ENCODE measurements around the gene DCN. TPM values are rescaled to one million over a fixed set of nuclear protein-coding genes. Genes with fewer than 3 reads are reported as not detected.
"Not testable (repeated sequence)": the region's sequence is repeated elsewhere in the genome, so short reads cannot be mapped to it uniquely, and the experiment has no call there.

The DCN gene
- 1,000 to 10,000 TPM in 11 of 12 donors, 100 to 1,000 TPM in 1; 482 to 3,098 (median 1,725) TPM for polyA plus RNA-seq (ENCODE audit: insufficient read length in 12 of 12)
- long read RNA-seq, donor 1, full-length matches to known transcripts = 112 of 190 reads
- long read RNA-seq, donor 1, partial matches to known transcripts = 78 of 190 reads
- long read RNA-seq, donor 1, other reads (novel, unspliced or antisense) = 0 of 190 reads
- long read RNA-seq, donor 2, full-length matches to known transcripts = 505 of 650 reads
- long read RNA-seq, donor 2, partial matches to known transcripts = 139 of 650 reads
- long read RNA-seq, donor 2, other reads (novel, unspliced or antisense) = 6 of 650 reads
- long read RNA-seq, donor 3, full-length matches to known transcripts = 142 of 205 reads
- long read RNA-seq, donor 3, partial matches to known transcripts = 58 of 205 reads
- long read RNA-seq, donor 3, other reads (novel, unspliced or antisense) = 5 of 205 reads
- long read RNA-seq, donor 4, full-length matches to known transcripts = 148 of 180 reads
- long read RNA-seq, donor 4, partial matches to known transcripts = 32 of 180 reads
- long read RNA-seq, donor 4, other reads (novel, unspliced or antisense) = 0 of 180 reads
- long read RNA-seq, donor 5 = 0 reads
- long read RNA-seq, donor 6, full-length matches to known transcripts = 258 of 365 reads
- long read RNA-seq, donor 6, partial matches to known transcripts = 107 of 365 reads
- long read RNA-seq, donor 6, other reads (novel, unspliced or antisense) = 0 of 365 reads
- long read RNA-seq, donor 7, full-length matches to known transcripts = 187 of 270 reads
- long read RNA-seq, donor 7, partial matches to known transcripts = 83 of 270 reads
- long read RNA-seq, donor 7, other reads (novel, unspliced or antisense) = 0 of 270 reads
- long read RNA-seq, donor 8, full-length matches to known transcripts = 387 of 559 reads
- long read RNA-seq, donor 8, partial matches to known transcripts = 166 of 559 reads
- long read RNA-seq, donor 8, other reads (novel, unspliced or antisense) = 6 of 559 reads
- long read RNA-seq, donor 9, full-length matches to known transcripts = 378 of 597 reads
- long read RNA-seq, donor 9, partial matches to known transcripts = 219 of 597 reads
- long read RNA-seq, donor 9, other reads (novel, unspliced or antisense) = 0 of 597 reads
- long read RNA-seq, donor 10, full-length matches to known transcripts = 345 of 469 reads
- long read RNA-seq, donor 10, partial matches to known transcripts = 124 of 469 reads
- long read RNA-seq, donor 10, other reads (novel, unspliced or antisense) = 0 of 469 reads
- long read RNA-seq, donor 11, full-length matches to known transcripts = 553 of 752 reads
- long read RNA-seq, donor 11, partial matches to known transcripts = 177 of 752 reads
- long read RNA-seq, donor 11, other reads (novel, unspliced or antisense) = 22 of 752 reads

- DNase-seq = peak; percentile 83
Measured at GRCh38 chr12:91182636-91183455, at the start of gene DCN. TSS of gene DCN (minus strand) at chr12:91182817. CDS start at chr12:91178552, 4,265 bp downstream.

- no peak for DNase-seq
Measured at GRCh38 chr12:91230841-91231240, 48.2 kb upstream of the DCN start.

GRCh38 chr12:91226951-91227350, 44.3 kb upstream of the DCN start:
- no peak for DNase-seq

GRCh38 chr12:91225316-91225715, 42.7 kb upstream of the DCN start:
- no peak for DNase-seq

- no peak for DNase-seq
Measured at GRCh38 chr12:91224401-91224800, 41.8 kb upstream of the DCN start.

GRCh38 chr12:91222746-91223145, 40.1 kb upstream of the DCN start:
- DNase-seq = no peak

GRCh38 chr12:91219919-91220318, 37.3 kb upstream of the DCN start:
- no peak for DNase-seq

GRCh38 chr12:91219511-91219910, 36.9 kb upstream of the DCN start:
- DNase-seq = no peak

- no peak for DNase-seq
Measured at GRCh38 chr12:91216871-91217270, 34.3 kb upstream of the DCN start.

GRCh38 chr12:91215940-91216454, 33.4 kb upstream of the DCN start:
- no peak for DNase-seq

- DNase-seq = peak; percentile 55
Measured at GRCh38 chr12:91211866-91212265, 29.2 kb upstream of the DCN start.

- no peak for DNase-seq
Measured at GRCh38 chr12:91210618-91211017, 28.0 kb upstream of the DCN start.

GRCh38 chr12:91210144-91210543, 27.5 kb upstream of the DCN start:
- DNase-seq = no peak

GRCh38 chr12:91207301-91207700, 24.7 kb upstream of the DCN start:
- DNase-seq = not testable (repeated sequence)

GRCh38 chr12:91205811-91206210, 23.2 kb upstream of the DCN start:
- DNase-seq = no peak

- DNase-seq = no peak
Measured at GRCh38 chr12:91204421-91204820, 21.8 kb upstream of the DCN start.

- DNase-seq = no peak
Measured at GRCh38 chr12:91203610-91204009, 21.0 kb upstream of the DCN start.

- no peak for DNase-seq
Measured at GRCh38 chr12:91202390-91202789, 19.8 kb upstream of the DCN start.

GRCh38 chr12:91196436-91196835, 13.8 kb upstream of the DCN start:
- no peak for DNase-seq

GRCh38 chr12:91194500-91194899, 11.9 kb upstream of the DCN start:
- DNase-seq = no peak
